GM19438 (cell line): ENCODE measurements around the gene SLC39A7.
"Not testable (repeated sequence)": the region's sequence is repeated elsewhere in the genome, so short reads cannot be mapped to it uniquely, and the experiment has no call there.

Experiments
- ATAC-seq: cut with Tn5 transposase; IDR thresholded peaks from one replicate; pipeline ENCODE4 v1.9.1; 2021; ENCODE audit warnings: low read depth; ENCODE audit not compliant: unreplicated experiment

Gene SLC39A7

GRCh38 chr6:33226503-33227120, 25.9 kb downstream of the SLC39A7 start:
- not testable (repeated sequence) for ATAC-seq

DNA sequence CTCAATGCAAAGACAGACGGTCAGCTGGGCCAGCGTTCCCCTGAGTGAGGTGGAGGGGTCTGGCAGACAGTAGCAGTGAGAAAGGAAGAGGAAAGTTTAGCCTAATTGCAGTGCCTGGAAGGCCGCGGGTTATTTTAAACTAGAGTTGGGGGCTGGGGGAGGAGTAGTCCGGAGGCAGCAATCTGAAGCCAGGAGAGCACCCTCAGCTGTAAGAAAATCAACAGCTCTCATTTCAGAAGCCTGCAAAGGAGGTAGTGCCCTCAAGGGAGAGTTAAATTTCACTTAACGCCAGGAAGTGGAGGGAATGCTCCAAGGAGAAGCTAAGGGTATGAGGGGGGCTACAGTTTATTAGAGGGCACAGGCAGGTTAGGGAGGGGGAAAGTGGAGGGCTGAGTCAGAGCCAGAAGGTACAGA, 34.6 kb downstream of the SLC39A7 start:
- ATAC-seq = no peak

GRCh38 chr6:33236328-33236727, 35.7 kb downstream of the SLC39A7 start:
- no peak for ATAC-seq

- ATAC-seq = no peak
Observed at GRCh38 chr6:33236852-33237251, 36.2 kb downstream of the SLC39A7 start.

GRCh38 chr6:33237741-33238140, 37.1 kb downstream of the SLC39A7 start:
- no peak for ATAC-seq

GRCh38 chr6:33241968-33242367, 41.3 kb downstream of the SLC39A7 start:
- no peak for ATAC-seq

DNA sequence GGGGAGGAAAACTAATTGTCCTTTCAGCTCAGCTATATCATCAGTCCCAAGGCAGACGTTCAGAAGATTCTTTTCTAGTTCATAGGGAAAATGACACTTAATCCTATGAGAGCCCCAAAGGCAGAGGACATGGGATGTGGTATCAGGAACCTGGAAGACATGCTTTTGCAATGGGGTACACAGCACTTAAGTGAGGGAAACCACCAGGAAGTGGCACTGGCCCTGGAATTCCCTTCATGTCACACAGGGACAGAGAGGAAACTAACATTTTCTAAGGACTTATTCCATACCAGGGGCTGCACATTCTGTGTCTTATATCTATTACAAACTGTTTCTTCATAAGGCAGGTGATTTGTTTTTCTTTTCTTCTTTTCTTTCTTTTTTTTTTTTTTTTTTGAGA, 42.8 kb downstream of the SLC39A7 start:
- no peak for ATAC-seq

DNA sequence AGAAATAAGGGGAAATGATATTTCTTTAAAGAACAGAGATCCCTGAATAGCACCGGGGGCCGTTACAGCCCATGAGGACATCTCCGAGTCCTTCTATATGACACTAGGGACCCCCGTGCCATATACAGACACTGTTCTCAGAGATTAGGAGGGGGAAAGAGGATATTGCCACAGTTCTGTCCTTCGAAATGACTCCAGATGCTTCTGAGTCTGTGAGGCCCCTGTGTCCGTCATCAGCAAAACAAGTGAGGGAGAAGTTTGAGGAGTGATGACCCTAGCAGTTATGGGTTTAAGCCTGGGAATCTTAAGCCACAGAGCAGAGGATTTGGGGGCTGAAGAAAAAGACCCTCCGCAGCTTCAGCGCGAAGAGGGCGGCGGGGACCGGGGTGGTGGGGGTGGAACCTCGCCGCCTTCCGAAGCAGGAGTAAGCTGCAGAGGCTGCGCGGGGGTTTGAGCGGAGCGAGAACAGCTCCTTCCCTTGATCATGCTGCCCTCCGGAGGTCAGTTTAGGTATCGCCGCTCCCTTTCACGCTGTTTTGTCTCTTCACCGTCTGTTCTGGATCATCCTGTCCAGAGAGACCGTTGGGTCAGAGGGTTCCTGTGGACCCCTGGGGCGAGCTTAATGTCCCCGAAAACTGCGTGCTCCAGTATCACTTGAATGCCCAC, 47.4 kb downstream of the SLC39A7 start:
- no peak for ATAC-seq

- no peak for ATAC-seq
Observed at GRCh38 chr6:33248643-33248931, 47.9 kb downstream of the SLC39A7 start.

DNA sequence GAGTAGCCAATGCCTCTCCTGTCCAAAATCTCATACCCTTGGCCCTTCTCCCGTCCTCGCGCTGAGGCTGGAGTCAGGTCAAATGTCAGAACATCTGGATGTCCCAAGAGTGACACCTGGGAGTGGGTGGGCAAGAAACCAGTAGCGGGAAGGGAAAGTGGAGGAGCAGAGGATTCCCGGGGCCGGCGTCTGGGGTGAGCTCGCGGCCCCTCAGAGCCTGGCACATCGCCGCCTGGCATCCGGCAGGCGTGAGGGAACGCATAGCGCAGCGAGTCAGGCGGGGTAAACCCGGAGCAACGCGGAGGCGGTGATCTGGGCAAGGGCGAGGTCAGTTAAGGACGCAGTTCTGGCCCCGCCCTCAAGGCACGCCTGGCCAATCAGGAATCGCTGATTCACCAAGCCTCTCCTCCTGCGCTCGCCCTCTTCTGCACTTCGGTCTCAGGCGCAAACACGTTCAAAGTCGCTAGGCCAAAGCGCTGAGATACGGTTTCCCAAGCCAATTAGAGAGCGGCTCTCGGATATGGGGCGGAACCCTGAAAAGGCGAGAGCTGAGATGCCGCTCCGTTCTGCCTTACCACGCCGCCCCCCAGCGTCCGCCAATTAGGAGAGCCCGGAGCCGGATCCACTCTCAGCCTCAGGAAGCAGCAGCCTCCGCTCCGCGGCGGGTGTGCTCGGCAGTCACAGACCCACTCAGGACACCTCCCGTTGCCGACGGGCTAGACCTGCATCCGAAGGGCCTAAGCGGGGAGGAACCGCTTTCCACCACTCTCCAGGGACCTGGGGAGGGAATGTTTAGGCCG, 48.5 kb downstream of the SLC39A7 start:
- peak; percentile 86 for ATAC-seq

DNA sequence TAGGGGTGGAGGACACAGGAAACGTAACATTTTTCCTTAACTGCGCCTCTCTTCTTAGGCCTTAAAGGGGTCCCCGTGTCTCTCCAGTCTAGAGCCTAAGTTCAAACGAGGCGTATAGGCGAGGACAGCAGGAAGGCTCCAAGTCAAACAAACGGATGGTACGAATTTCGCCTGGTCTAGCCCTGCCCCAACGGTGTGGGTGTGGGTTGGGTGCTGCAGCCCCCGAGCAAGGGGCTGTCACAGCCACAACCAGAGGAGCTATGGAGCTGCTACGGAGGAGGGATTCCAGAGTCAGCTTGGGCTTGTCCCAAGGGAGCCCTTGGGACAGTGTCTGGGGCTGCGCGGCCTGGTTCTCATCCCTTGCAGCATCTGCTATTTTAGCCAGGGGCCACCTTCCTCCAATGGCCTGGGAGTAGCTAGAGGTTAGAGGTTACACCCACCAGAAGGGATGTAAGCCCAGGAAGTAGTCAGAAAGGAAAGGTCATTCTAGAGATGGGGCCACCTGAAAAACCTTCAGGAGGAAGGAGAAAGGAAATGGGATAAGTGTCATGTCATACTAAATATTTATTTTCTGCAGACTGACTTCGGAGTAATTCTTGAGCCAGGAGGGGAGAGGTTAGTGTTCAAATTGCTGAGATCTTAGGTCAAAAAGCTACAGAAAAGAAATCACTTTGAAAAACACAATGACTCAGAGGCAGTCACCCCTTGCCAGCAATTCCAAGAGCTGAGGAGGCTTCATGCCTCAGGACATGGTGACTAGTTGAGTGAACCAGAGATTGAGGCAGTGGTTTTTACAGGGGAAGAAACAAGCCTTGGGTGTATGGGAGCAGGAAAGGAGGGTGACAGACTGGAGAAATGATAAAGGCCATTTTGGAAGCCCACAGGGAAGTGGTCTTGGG, 49.3 kb downstream of the SLC39A7 start:
- ATAC-seq = no peak

GRCh38 chr6:33250731-33251130, 50.1 kb downstream of the SLC39A7 start:
- ATAC-seq = no peak

GRCh38 chr6:33251395-33252012, 50.8 kb downstream of the SLC39A7 start:
- no peak for ATAC-seq

GRCh38 chr6:33252759-33253158, 52.1 kb downstream of the SLC39A7 start:
- no peak for ATAC-seq
